Measurements from ENCODE around the gene SPNS3.

GRCh38 chr17:4443476-4443875, 9.7 kb downstream of the SPNS3 start:
- TF ChIP-seq CTCF (IDR thresholded peaks at IDR 0.05; ENCODE audit: extremely low read depth in 1 of 2, insufficient read depth in 1 of 2, low read depth in 1 of 2, low read length in 2 of 2) (no peak), POLR2A (IDR thresholded peaks at IDR 0.05; ENCODE audit: low read depth, low read length) (no peak)

Measured in endothelial cell of umbilical vein (primary cell).